ENCODE data around the gene LRWD1. TPM values are rescaled to one million over a fixed set of nuclear protein-coding genes. Genes with fewer than 3 reads are reported as not detected.

LRWD1 gene
- total RNA-seq, 4 donors from 2014 or later: 7.0 to 9.2 (median 8.1) TPM

GRCh38 chr7:102445674-102446071, 19.1 kb upstream of the LRWD1 start:
- no peak for TF ChIP-seq CTCF (IDR thresholded peaks at IDR 0.05; ENCODE audit: low read depth)

- no peak for TF ChIP-seq CTCF (IDR thresholded peaks at IDR 0.05; ENCODE audit: low read depth)
Measured at GRCh38 chr7:102446387-102447156, 18.2 kb upstream of the LRWD1 start.

GRCh38 chr7:102447311-102447710, 17.5 kb upstream of the LRWD1 start:
- no peak for TF ChIP-seq CTCF (IDR thresholded peaks at IDR 0.05; ENCODE audit: low read depth)

GRCh38 chr7:102449136-102449535, 15.6 kb upstream of the LRWD1 start:
- TF ChIP-seq CTCF (IDR thresholded peaks at IDR 0.05; ENCODE audit: low read depth): no peak

- no peak for TF ChIP-seq CTCF (IDR thresholded peaks at IDR 0.05; ENCODE audit: low read depth)
Measured at GRCh38 chr7:102450242-102450641, 14.5 kb upstream of the LRWD1 start.

GRCh38 chr7:102451371-102452054, 13.3 kb upstream of the LRWD1 start:
- no peak for TF ChIP-seq CTCF (IDR thresholded peaks at IDR 0.05; ENCODE audit: low read depth)

DNA sequence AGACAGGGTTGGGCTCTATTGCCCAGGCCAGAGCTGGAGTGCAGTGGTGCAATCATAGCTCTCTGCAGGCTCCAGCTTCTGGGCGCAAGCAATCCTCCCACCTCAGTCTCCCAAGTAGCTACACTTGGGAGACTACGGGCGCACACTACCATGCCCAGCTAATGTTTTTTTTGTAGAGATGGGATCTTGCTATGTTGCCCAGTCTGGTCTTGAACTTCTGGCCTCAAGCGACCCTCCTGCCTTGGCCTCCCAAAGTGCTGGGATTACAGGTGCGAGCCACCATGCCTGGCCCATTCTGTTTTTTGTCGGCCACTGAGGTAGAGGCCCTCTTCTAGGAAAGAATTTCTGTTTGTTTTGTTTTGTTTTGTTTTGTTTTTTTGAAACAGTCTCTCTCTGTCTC, 12.3 kb upstream of the LRWD1 start:
- no peak for TF ChIP-seq CTCF (IDR thresholded peaks at IDR 0.05; ENCODE audit: low read depth)

All from subcutaneous adipose tissue (tissue), 4 donors.